NCI-H82 treated with DMSO at 0.1 percent for 48 hours (cell line): ENCODE data around the gene HNRNPA1.
"Not testable (repeated sequence)": the region's sequence is repeated elsewhere in the genome, so short reads cannot be mapped to it uniquely, and the experiment has no call there.

Experiments
- DNase-seq: peaks from one replicate; lab custom pipeline; 2025; ENCODE audit not compliant: unreplicated experiment; lab: John Stamatoyannopoulos, UW

HNRNPA1 gene

DNA sequence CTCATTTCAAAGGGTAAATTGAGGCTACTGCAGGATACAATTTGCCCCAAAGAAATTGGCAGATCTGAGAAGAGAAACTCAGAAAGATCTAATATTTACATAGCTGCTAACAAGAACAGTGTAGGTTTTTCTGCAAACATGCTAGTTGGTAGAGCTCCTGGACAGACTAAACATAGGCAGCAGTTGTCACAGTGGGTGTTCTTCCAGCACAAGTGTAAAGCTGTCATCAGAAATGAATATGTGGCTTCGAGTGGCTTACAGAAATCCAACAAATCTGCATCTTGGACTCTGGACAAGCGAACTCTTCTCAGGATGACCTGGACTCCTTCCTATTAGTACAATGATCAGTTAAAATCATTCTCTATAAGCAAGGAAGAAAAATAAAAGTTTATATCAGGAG lies 6.5 kb upstream of the HNRNPA1 start:
- no peak for DNase-seq

DNA sequence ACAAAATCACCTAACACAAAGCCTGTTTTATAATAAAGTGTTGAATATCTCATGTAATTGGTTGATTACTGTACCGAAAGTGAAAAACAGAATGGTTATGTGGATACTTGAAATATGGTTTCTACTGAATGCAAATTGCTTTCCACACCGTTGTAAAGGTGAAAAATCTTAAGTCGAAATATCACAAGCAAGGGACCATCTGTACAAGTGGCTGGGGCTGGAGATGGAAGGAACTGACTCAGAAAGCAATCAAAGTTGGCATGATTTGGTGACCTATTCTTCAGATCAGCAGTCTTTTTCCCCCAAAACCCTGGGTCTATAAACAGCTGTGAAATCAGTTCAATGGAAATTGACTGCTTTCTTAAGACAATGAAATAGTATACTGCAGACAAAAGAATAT lies 4.2 kb upstream of the HNRNPA1 start:
- no peak for DNase-seq

DNA sequence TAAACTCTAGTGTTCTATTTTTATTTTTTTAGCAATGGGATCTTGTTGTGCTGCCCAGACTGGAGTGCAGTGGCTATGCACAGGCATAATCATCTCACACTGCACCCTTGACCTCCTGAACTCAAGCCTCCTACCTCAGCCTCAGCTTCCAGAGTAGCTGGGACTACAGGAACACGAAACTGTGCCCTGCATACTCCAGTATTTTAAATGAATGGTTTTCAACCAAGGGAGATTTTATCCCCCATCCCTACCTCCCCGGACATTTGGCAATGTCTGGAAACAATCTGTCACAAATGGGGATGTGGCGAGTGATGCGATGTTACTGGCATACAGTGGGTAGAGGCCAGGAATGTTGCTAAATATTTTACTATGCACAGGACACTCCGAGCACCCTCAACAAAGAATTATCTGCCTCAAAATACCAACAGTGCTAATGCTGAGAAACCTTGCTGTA lies 2.7 kb upstream of the HNRNPA1 start:
- no peak for DNase-seq

DNA sequence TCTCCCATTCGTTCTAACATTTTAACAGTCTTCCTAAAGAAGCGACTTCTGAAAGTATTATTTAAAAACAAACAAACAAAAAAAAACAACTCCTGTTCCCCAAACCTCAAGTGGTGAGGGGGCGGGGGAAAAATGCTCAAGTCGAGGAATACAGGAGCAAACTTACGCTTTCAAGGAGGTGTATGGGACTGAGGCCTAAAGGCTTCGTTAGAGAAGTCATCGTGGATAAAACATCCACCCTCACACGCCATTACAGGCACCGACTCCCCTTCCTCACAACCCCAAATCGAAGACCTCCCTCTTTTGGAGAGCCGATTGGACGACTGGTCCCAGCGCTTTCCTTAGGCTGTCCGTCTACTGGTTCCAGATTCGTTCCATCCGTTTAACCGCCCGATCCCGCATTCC lies 1.3 kb upstream of the HNRNPA1 start:
- DNase-seq: no peak

DNA sequence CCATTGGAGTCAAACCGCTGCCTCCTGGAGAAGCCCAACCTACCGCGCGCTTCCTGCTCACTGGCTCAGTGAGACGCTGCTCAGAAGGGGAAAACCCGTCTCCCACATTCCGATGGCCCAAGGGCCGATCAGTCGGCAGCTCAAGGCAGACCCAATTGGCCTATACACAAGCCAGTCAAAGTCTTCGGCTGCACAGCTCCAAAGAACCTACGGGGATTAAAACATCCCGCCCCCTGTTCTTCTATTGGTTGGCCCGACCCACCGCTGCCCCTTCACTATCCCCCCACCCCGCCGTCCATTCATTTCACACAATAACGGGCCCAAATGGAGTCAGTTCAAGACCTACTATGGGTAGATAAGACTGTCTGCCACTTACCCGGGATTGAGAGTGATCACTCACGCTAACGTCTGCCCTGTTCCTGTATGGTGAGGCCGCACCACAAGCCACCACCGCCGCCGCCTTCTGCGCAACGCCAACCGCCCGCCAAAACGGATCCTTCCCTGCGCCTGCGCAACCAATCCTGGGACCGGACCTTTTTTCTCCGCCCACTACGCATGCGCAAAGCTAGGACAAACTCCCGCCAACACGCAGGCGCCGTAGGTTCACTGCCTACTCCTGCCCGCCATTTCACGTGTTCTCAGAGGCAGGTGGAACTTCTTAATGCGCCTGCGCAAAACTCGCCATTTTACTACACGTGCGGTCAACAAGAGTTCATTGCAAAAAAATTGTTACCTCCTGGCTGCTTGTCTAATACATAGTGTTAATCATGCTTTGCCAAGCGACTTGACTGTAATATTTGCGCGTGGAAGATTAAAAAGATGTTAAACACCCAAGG lies 676 bp upstream of the HNRNPA1 start, which contains the start of gene CBX5:
Gene CBX5 (minus strand): TSS at position 491 of the 836 bp plus-strand sequence. CDS start 22,472 bp downstream, outside the sequence.
- DNase-seq: peak; percentile 98

DNA sequence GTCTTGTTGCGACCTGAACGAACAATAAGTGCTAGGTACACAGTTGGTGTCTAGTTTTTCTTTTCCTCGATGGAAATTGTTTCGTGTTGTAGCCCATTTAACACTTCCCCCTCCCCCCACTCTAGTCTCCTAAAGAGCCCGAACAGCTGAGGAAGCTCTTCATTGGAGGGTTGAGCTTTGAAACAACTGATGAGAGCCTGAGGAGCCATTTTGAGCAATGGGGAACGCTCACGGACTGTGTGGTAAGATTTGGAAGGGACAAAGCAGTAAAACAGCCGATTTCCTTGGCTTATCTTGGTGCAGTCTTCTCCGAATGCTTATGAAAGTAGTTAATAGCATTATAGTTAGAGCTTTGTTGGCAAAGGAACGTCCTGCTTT lies 724 bp downstream of the HNRNPA1 start:
- DNase-seq: not testable (repeated sequence)

DNA sequence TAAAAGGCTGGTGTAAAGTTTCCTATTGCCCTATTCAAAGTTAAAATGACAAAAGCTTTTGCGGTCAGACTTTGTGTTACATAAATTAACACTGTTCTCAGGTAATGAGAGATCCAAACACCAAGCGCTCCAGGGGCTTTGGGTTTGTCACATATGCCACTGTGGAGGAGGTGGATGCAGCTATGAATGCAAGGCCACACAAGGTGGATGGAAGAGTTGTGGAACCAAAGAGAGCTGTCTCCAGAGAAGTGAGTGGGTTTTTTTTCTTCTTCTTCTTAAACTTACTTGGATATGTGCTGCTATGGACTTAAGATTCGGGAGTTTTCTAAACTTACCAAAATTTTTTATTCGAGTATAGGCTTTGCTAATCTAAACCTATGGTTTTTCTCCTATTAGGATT lies 1.2 kb downstream of the HNRNPA1 start:
- DNase-seq: not testable (repeated sequence)

DNA sequence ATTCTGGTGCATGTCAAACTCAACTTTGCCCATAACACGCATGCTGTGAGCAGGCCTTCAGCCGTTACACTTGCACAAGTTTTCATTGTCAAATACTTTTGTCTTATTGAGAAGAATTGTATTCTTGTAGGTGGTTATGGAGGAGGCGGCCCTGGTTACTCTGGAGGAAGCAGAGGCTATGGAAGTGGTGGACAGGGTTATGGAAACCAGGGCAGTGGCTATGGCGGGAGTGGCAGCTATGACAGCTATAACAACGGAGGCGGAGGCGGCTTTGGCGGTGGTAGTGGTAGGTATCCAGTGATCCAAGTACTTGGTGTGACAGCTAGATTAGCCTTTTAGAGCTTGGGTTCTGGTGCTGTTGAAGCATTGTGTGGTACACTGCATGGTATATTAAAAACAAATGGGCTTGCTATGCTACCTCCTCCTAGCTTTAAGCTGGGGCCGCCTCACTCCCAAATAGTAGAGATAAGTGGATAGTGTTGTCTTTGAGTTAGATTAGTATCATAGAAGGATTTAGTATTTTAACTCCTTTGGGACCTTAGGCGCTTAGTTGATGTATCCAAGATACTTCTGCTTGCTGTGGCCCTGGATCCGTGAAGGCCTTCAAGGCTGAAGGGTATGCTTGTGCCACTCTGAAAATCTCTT lies 2.5 kb downstream of the HNRNPA1 start:
- no peak for DNase-seq

DNA sequence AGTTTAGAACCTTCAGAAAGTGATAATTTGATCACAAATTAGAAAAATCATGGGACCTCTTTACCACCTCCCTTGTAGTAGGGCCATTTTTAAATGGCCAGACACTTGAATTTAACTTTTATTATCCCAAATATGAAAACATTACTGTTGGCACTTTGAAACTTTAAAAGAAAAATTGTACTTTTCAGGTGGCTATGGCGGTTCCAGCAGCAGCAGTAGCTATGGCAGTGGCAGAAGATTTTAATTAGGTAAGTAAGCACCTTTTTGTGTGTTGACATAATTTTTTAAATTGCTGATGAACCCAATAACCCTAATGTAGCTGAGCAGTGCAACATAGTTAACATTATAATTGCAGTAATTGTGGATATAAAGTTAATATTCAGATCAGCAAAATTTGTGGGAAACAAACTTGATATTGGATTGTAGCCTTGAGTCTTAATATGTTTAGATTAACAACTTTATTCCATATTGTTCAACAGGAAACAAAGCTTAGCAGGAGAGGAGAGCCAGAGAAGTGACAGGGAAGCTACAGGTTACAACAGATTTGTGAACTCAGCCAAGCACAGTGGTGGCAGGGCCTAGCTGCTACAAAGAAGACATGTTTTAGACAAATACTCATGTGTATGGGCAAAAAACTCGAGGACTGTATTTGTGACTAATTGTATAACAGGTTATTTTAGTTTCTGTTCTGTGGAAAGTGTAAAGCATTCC lies 3.7 kb downstream of the HNRNPA1 start:
- not testable (repeated sequence) for DNase-seq

DNA sequence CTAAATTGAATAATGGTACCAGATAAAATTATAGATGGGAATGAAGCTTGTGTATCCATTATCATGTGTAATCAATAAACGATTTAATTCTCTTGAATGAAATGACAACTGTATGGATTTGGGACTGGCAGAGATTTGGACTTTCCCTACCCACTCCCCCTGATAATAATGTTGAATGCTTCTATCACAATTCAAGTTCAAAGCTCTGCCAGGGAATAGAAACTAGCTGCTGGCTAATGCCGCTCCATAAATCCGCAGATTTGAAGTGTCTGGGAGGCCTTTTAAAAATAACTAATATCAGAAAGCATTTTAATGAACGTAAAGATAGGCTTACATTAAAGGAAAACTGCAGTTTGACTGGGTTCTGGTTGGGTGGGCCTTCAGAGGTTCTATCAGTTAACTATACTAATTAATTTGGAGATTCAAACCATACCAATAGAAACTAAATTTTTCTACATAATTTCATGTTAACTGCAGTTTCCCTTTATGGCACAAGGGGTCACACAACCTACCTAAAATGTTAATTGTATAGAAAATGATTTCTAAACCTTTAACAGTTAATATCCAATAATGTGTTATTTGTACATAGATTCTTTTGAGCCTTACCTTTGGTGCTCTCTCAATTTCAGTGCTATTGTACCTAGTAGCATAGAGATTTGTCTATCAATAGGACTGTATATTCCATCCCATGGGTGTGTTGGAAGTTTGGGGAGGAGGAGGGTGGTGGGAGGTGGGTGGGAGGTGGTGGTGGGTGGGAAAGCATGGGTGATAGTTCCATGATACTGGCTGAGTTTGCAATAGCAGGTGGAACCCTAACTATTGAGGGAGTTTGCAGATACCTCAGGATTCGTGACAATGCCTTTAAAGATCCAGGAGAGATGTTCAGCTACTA lies 4.9 kb downstream of the HNRNPA1 start:
- DNase-seq: no peak

DNA sequence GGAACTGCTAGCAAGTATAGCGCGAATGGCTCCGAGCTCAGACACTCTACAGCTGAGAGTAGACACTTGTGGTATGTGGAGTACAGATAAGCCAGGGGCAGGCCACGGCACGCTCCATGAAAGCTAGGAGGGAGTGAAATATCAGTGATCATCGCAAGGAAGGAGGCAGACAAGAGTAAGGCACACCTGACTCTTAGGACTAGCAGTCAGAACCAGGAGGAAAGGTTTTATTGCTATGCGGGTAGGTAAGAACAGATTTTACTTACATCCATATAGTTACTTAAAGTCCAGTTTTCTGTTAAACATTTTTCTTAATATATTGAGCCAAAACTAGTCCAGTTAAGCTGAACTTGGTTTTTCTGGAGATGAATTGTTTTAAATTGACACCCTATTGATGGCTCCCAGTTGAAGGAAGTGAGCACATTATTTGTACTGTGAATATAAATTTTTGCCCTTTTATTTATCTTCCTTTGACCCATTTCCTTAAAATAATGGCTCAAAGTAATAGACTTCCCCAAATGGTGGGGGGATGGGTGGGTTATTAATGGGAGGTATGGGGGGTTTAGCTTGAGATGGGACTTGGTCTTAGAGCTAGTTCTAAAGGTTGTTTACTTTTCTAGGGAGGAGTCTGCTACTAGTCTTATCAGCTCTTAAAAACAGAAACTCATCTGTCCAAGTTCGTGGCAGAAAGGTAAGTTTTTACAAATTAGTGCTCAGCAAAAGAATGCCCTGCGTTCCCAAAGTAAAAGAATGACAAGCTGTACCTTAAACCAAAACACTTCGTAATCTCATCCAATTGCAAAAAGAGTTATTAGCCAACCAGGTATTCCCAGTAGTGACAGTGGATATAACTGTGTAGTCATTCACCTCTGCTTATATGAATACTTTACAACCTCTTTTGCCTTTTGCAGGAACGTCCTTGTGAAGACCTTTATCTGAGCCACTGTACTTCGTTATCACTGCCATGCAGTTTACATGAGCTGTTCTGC lies 5.8 kb downstream of the HNRNPA1 start:
- no peak for DNase-seq

DNA sequence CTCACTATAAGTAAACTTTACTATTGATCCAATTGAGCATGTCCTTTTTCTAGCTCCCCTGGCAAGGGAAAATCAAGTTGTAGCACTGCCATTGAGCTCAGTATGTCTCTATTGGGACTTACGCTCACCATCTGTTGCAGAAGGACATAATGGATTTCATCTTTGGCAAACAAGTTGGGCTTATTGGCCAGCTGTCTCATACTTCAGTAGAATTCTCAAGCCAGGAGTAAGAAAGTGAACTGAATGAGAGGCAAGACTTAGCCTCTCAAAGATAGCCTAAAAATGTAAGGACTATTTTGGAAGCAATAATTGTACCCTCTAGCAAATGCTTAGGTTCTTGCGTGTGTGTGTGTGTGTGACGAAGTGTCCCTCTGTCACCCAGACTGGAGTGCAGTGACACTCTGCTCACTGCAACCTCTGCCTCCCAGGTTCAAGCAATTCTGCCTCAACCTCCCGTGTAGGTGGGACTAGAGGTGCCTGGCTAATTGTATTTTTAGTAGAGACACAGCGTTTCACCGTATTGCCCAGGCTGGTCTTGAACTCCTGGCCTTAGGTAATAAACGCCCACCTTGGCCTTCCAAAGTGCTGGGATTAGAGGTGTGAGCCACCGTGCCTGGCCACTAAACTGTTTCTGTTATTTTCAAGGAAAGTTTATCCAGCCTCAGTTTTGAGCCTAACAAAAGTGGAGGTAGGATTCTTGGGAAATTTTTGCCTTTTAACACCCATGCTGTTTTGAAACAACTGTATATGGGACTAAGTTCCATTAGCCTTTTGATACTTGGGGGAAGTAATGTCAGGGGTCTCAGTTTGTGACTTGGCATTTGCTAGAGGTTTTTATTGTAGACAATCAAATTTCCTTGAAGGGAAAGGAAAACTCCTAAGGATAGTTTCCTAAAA lies 7.0 kb downstream of the HNRNPA1 start:
- DNase-seq: peak; percentile 70

DNA sequence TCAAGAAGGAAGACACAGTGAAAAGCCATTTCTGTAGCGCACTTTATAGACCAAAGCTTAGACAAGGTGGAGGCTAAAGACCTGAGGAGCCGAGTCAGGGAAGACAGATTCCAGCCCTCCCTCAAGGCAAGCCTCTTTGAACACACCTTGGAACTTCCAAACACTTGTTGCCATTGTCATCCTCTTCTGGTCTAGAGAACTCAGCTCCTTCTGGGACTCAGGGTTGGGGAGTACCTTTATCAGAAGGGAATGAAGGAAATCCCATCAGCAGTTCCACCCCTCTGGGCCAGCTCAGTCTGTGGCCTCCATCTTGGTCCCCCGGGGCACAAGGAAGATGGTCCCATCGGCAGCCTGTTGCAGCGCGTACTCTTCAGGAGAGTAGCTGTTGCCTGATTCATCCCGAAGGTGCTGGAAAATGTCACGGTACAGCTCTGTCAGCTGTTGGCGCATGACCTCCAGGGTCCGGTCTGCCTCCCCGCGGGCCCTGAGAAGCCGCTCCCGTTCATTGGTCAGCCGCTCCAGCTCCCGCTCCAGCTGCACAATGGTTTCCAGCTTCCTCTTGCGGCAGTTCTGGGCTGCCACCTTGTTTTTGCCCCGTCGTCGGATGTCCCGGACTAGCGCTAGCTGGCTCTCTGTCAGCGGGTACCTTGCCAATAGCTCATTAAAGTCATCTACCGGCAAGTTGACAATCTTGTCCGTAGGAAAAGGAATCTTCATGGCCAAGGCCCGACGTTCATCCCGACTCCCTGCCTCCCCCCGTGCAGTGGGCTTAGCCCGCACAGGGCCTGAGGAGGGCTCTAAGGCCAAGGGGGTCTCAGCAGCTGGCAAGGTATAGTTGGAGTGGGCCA lies 11.8 kb downstream of the HNRNPA1 start:
- no peak for DNase-seq

DNA sequence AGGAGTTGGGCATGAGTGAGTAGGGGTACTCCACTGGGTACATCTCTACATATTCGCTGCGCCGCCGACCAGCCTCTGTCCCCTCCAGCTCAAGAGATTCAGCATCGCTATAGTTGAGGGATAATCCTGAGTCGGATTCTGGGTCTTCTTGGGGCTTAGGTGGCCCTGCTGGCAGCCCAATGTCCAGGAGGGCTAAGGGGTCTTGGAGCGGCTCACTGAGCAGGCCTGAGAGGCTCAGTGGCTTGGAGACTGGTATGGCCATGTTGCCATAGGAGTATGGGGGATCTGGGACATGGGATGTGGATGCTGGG lies 12.4 kb downstream of the HNRNPA1 start:
- no peak for DNase-seq

DNA sequence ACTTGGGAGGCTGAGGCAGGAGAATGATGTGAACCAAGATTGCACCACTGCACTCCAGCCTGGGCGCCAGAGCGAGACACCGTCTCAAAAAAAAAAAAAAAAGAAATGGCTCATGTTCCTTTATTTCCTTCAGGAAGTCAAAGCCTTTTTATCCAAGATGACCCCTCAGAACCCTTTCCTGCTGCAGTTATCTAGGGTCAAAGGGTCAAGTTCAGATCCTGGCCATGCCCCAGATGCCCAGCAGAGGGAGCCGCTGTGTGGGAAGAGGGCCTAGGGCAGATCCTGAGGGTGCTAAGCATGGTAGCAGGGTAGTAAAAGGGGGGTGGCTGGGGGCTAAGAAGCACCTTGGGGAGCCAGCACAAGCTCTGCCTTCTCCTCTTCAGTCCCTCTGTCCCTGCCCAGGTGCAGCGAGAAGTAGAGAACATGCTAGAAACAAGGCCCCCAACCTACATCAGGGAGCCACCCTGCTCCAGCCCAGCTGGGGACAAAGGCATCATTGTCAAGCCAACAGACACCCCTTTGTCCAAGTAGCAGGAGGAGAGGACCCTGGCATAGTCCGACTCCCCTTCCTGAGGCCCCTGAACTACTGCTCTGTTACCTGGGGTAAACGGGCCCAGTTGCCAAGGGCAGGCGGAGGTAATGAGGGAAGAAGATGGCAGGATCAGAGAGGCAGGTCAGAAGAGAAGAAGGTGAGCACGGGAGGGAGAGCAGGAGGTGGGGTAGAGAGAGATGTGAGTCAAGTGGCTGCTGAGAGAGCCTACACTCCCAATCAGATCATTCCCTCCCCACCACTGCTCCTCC lies 13.8 kb downstream of the HNRNPA1 start:
- no peak for DNase-seq

DNA sequence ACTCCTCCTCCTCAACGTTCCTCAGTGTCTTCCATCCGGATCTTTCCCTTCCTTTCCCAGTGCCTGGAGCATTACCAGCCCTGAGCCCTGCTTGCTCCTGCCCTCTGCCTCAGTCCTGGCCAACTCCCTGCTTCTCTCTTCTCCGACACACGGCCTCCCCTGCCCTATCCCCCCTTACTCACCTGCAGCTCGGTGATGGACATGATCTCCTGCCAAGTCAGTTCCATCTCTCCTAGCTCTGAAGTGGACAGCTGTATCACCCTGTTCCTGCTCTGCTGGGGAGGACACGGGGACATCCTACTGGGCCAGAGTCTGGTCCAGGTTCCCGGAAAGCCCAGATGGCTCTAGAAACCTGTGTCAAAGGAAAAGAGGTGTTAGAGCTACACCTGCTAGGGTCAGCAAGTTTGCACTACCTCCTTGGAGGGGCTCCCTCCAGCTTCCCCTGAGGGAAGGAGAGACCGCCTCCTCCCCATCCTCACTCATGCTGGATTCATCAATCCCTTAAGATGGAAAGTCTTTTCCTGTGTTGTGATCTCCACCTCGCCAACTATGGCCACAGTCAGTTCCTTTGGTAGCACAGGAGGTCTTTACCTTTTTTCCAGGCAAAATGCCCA lies 14.5 kb downstream of the HNRNPA1 start:
- DNase-seq: no peak
